NCI-H128 (cell line): Measurements from ENCODE around the gene ARHGAP26.
A peak's percentile ranks its signal among the peaks of the same experiment; 100 is the strongest.

ENCODE experiments used
- DNase-seq: peaks from one replicate; lab custom pipeline; 2025; ENCODE audit not compliant: unreplicated experiment; lab: John Stamatoyannopoulos, UW

ARHGAP26 gene

GRCh38 chr5:143213231-143213850 is 443.2 kb downstream of the ARHGAP26 start:
- no peak for DNase-seq

GRCh38 chr5:143213851-143214363 is 443.7 kb downstream of the ARHGAP26 start:
- DNase-seq = no peak

- DNase-seq = no peak
These were observed 444.3 kb downstream of the ARHGAP26 start for GRCh38 chr5:143214458-143214857.

GRCh38 chr5:143214890-143215289 is 444.7 kb downstream of the ARHGAP26 start:
- DNase-seq = no peak

- DNase-seq = no peak
These were observed 445.5 kb downstream of the ARHGAP26 start for GRCh38 chr5:143215690-143216089.

- no peak for DNase-seq
These were observed 446.0 kb downstream of the ARHGAP26 start for GRCh38 chr5:143216211-143216610.

GRCh38 chr5:143217065-143217803 is 447.1 kb downstream of the ARHGAP26 start:
- DNase-seq = no peak

- DNase-seq = no peak
These were observed 447.6 kb downstream of the ARHGAP26 start for GRCh38 chr5:143217804-143218160.

GRCh38 chr5:143218517-143219170 is 448.5 kb downstream of the ARHGAP26 start:
- DNase-seq = no peak

GRCh38 chr5:143219696-143220095 is 449.5 kb downstream of the ARHGAP26 start:
- no peak for DNase-seq

- DNase-seq = no peak
These were observed 450.6 kb downstream of the ARHGAP26 start for GRCh38 chr5:143220748-143221251.

- DNase-seq = peak; percentile 71
These were observed 452.4 kb downstream of the ARHGAP26 start for GRCh38 chr5:143222287-143223231.

- no peak for DNase-seq
These were observed 454.5 kb downstream of the ARHGAP26 start for GRCh38 chr5:143224672-143225071.

- no peak for DNase-seq
These were observed 455.3 kb downstream of the ARHGAP26 start for GRCh38 chr5:143225511-143225910.

- DNase-seq = no peak
These were observed 456.2 kb downstream of the ARHGAP26 start for GRCh38 chr5:143226361-143226760.

GRCh38 chr5:143226872-143227271 is 456.7 kb downstream of the ARHGAP26 start:
- DNase-seq = no peak

GRCh38 chr5:143227301-143227700 is 457.1 kb downstream of the ARHGAP26 start:
- DNase-seq = no peak

- no peak for DNase-seq
These were observed 458.6 kb downstream of the ARHGAP26 start for GRCh38 chr5:143228597-143229293.

- DNase-seq = no peak
These were observed 459.3 kb downstream of the ARHGAP26 start for GRCh38 chr5:143229426-143229895.
